Keratinocyte (primary cell): ENCODE measurements around the gene RAN.

Experiments
- CTCF ChIP-seq, 3 experiments: IDR thresholded peaks in 1 of 3; conservative IDR thresholded peaks in 1 of 3; optimal IDR thresholded peaks in 1 of 3; 2 replicates in 2 of 3; 3 replicates in 1 of 3; pipeline versions ENCODE3 to v1.5.1; 2011; ENCODE audit warnings: low read length in 3 of 3, mild to moderate bottlenecking in 3 of 3, moderate library complexity in 2 of 3, control low read depth in 1 of 3, inconsistent platforms in 1 of 3; ENCODE audit not compliant: insufficient read depth in 2 of 3; ENCODE audit errors: extremely low read depth in 1 of 3
- EZH2 ChIP-seq: IDR thresholded peaks from one replicate; pipeline ENCODE4 v1.6.1; 2012; ENCODE audit warnings: inconsistent platforms, mild to moderate bottlenecking, low read length, moderate library complexity

- TF ChIP-seq CTCF (optimal IDR thresholded peaks at IDR 0.05 in 1 of 3, IDR thresholded peaks at IDR 0.05 in 1 of 3, conservative IDR thresholded peaks at IDR 0.05 in 1 of 3; ENCODE audit: extremely low read depth in 1 of 3, insufficient read depth in 2 of 3, low read length in 3 of 3) (no peak), EZH2 (no peak)
Measured at GRCh38 chr12:130873106-130873795, 1.4 kb downstream of the RAN start.
